ENCODE measurements around the gene KRT4. TPM values are rescaled to one million over a fixed set of nuclear protein-coding genes. Genes with fewer than 3 reads are reported as not detected.

The KRT4 gene
- total RNA-seq, 1 experiment from 2014 or later = not detected

GRCh38 chr12:52757449-52758176 is 56.3 kb downstream of the KRT4 start:
- Histone ChIP-seq H3K18ac (ENCODE audit: insufficient read length, low read depth, low read length) (no peak overlapping the region), H3K56ac (ENCODE audit: insufficient read length, low read depth, low read length) (no peak overlapping the region), H3K79me1 (ENCODE audit: insufficient read depth, low read depth, low read length, poor library complexity, severe bottlenecking) (no peaks in the 10 kb centered on the region), H2BK20ac (ENCODE audit: low read depth, low read length, poor library complexity, severe bottlenecking) (no peak overlapping the region), H3K27ac (ENCODE audit: insufficient read length, low read depth, low read length) (no peak overlapping the region), H2BK15ac (ENCODE audit: low read depth, low read length) (no peak overlapping the region), H3K4me2 (ENCODE audit: insufficient read depth, insufficient read length, low read length) (no peak overlapping the region), H3K4me1 (ENCODE audit: insufficient read depth, low read length) (no peaks in the 10 kb centered on the region), H2BK120ac (ENCODE audit: low read depth, low read length, poor library complexity, severe bottlenecking) (no peak overlapping the region), H4K91ac (ENCODE audit: insufficient read length, low read depth, low read length) (no peak overlapping the region), H3K14ac (ENCODE audit: insufficient read depth, low read length) (no peak overlapping the region), H3K27me3 (ENCODE audit: insufficient read depth, low read length) (no peaks in the 10 kb centered on the region), H4K20me1 (ENCODE audit: control insufficient read depth, insufficient read depth, insufficient read length) (no peaks in the 10 kb centered on the region), H3T11ph (ENCODE audit: low read length) (no peak overlapping the region), H4K5ac (ENCODE audit: insufficient read length, low read depth, low read length) (no peak overlapping the region), H2BK12ac (ENCODE audit: insufficient read length, low read depth, low read length) (no peak overlapping the region), H3K4ac (ENCODE audit: low read depth, low read length) (no peak overlapping the region), H3K79me2 (ENCODE audit: insufficient read depth, low read length) (no peaks in the 10 kb centered on the region), H2AFZ (ENCODE audit: low read length) (no peak overlapping the region), H2AK5ac (ENCODE audit: insufficient read length, low read length) (no peak overlapping the region), H4K8ac (replicated peaks; ENCODE audit: insufficient read length, low read depth, low read length) (no peak overlapping the region), H3K23me2 (ENCODE audit: insufficient read length, low read depth, low read length, poor library complexity, severe bottlenecking) (no peaks in the 10 kb centered on the region), H3K23ac (ENCODE audit: insufficient read length, low read depth, low read length) (no peak overlapping the region), H3K9ac (ENCODE audit: extremely low read depth, insufficient read length, low read length) (no peak overlapping the region), H3K9me3 (ENCODE audit: control insufficient read depth, low read depth, low read length) (no peaks in the 10 kb centered on the region), H2BK5ac (ENCODE audit: insufficient read length, low read length) (no peak overlapping the region)
- Mint-ChIP-seq H3K4me3 (no peak overlapping the region), H3K4me1 (no peaks in the 10 kb centered on the region), H3K27ac (no peak overlapping the region), H3K36me3 (ENCODE audit: insufficient read depth in 1 of 3, low read depth in 3 of 3) (peaks cover 0 to 3% (median 0%) of the 10 kb centered on the region in 3 experiments; a peak in 1 of 7 replicates), H3K27me3 (ENCODE audit: low read depth) (peaks cover 15% of the 10 kb centered on the region), H3K9me3 (peaks cover 17 to 27% of the 10 kb centered on the region in 2 experiments)
- WGBS (ENCODE audit: extremely low coverage, insufficient read length, low lambda C conversion rate) = no CpG with 5 or more reads among the region's 1 CpG
- TF ChIP-seq CTCF (conservative IDR thresholded peaks at IDR 0.05) = no peak
- no peak for DNase-seq

Other genes starting within 250 kb of the KRT4 start
- not detected in 2 replicates for gene KRT74, start 240.3 kb downstream of the KRT4 start, total RNA-seq (2021)
- not detected in 2 replicates for gene KRT72, start 212.7 kb downstream of the KRT4 start, total RNA-seq (2021)
- not detected in 2 replicates for gene KRT73, start 195.6 kb downstream of the KRT4 start, total RNA-seq (2021)
- not detected in 2 replicates for gene KRT2, start 161.9 kb downstream of the KRT4 start, total RNA-seq (2021)
- not detected in 2 replicates for gene KRT1, start 133.7 kb downstream of the KRT4 start, total RNA-seq (2021)
- not detected in 2 replicates for gene KRT77, start 110.6 kb downstream of the KRT4 start, total RNA-seq (2021)
- gene KRT76, start 36.8 kb downstream of the KRT4 start, total RNA-seq (2021) = not detected in 2 replicates
- not detected in 2 replicates for gene KRT3, start 18.0 kb downstream of the KRT4 start, total RNA-seq (2021)
- not detected in 2 replicates for gene KRT79, start 20.2 kb upstream of the KRT4 start, total RNA-seq (2021)
- not detected in 2 replicates for gene KRT78, start 34.9 kb upstream of the KRT4 start, total RNA-seq (2021)
- 244 and 247 TPM in 2 replicates for gene KRT8, start 91.0 kb upstream of the KRT4 start, total RNA-seq (2021)
- gene KRT18, start 135.0 kb upstream of the KRT4 start, total RNA-seq (2021) = 245 and 263 TPM in 2 replicates
- gene EIF4B, start 192.3 kb upstream of the KRT4 start, total RNA-seq (2021) = 713 and 723 TPM in 2 replicates
- gene TNS2, start 235.9 kb upstream of the KRT4 start, total RNA-seq (2021) = 3.6 and 4.5 TPM in 2 replicates

Data from H9 (cell line).